Measurements from ENCODE around the gene TXLNA. TPM values are rescaled to one million over a fixed set of nuclear protein-coding genes. Genes with fewer than 3 reads are reported as not detected.
"Not testable (repeated sequence)": the region's sequence is repeated elsewhere in the genome, so short reads cannot be mapped to it uniquely, and the experiment has no call there.

TXLNA gene
- 56.6 to 59.7 TPM (median 57.2 TPM) in 3 replicates for total RNA-seq

- Mint-ChIP-seq H3K27me3 (ENCODE audit: low read depth) (no peaks in the 10 kb centered on the region), H3K9me3 (no peaks in the 10 kb centered on the region), H3K36me3 (peaks cover 14% of the 10 kb centered on the region), H3K4me3 (peak within 1 kb of the TSS; percentile 83), H3K27ac (peak within 1 kb of the TSS; percentile 97), H3K4me1 (peaks cover 33% of the 10 kb centered on the region)
- DNase-seq (ENCODE audit: low spot score in 2 of 2, unreplicated experiment in 2 of 2): peak; percentile 79 to 88
- no peak for TF ChIP-seq CTCF (IDR thresholded peaks at IDR 0.05; ENCODE audit: unreplicated experiment)
These were observed at the start of gene TXLNA for GRCh38 chr1:32179443-32180185. TXLNA (plus strand) TSS chr1:32179675; CDS start chr1:32180346, 671 bp downstream.

- H3K4me1 Mint-ChIP-seq; DNase-seq (ENCODE audit: low spot score in 2 of 2, unreplicated experiment in 2 of 2); H3K27me3 Mint-ChIP-seq (ENCODE audit: low read depth); H3K9me3 Mint-ChIP-seq; H3K4me3 Mint-ChIP-seq; H3K36me3 Mint-ChIP-seq: not testable (repeated sequence)
- H3K27ac Mint-ChIP-seq: peak overlapping the region; percentile 90
These were observed 45.6 kb upstream of the TXLNA start for GRCh38 chr1:32133950-32134280.

- H3K27ac Mint-ChIP-seq: no peak overlapping the region
- no peak for DNase-seq (ENCODE audit: low spot score in 2 of 2, unreplicated experiment in 2 of 2)
- H3K4me3 Mint-ChIP-seq: no peak overlapping the region
- peaks cover 15% of the 10 kb centered on the region for H3K4me1 Mint-ChIP-seq
- no peak for TF ChIP-seq CTCF (IDR thresholded peaks at IDR 0.05; ENCODE audit: unreplicated experiment)
- H3K27me3 Mint-ChIP-seq (ENCODE audit: low read depth): no peaks in the 10 kb centered on the region
- peaks cover 2% of the 10 kb centered on the region for H3K36me3 Mint-ChIP-seq
- no peaks in the 10 kb centered on the region for H3K9me3 Mint-ChIP-seq
These were observed 42.4 kb upstream of the TXLNA start for GRCh38 chr1:32137111-32137510.

GRCh38 chr1:32138965-32139364 is 40.5 kb upstream of the TXLNA start:
- H3K4me3 Mint-ChIP-seq: no peak overlapping the region
- TF ChIP-seq CTCF (IDR thresholded peaks at IDR 0.05; ENCODE audit: unreplicated experiment): no peak
- no peaks in the 10 kb centered on the region for H3K27me3 Mint-ChIP-seq (ENCODE audit: low read depth)
- H3K27ac Mint-ChIP-seq: peak overlapping the region; percentile 65
- H3K36me3 Mint-ChIP-seq: peaks cover 2% of the 10 kb centered on the region
- peaks cover 17% of the 10 kb centered on the region for H3K4me1 Mint-ChIP-seq
- no peaks in the 10 kb centered on the region for H3K9me3 Mint-ChIP-seq
- DNase-seq (ENCODE audit: low spot score in 2 of 2, unreplicated experiment in 2 of 2): no peak

- H3K36me3 Mint-ChIP-seq: peaks cover 10% of the 10 kb centered on the region
- peak overlapping the region; percentile 86 for H3K27ac Mint-ChIP-seq
- no peak for TF ChIP-seq CTCF (IDR thresholded peaks at IDR 0.05; ENCODE audit: unreplicated experiment)
- peaks cover 17% of the 10 kb centered on the region for H3K4me1 Mint-ChIP-seq
- H3K27me3 Mint-ChIP-seq (ENCODE audit: low read depth): no peaks in the 10 kb centered on the region
- H3K4me3 Mint-ChIP-seq: no peak overlapping the region
- no peak for DNase-seq (ENCODE audit: low spot score in 2 of 2, unreplicated experiment in 2 of 2)
- peaks cover 6% of the 10 kb centered on the region for H3K9me3 Mint-ChIP-seq
These were observed 36.8 kb upstream of the TXLNA start for GRCh38 chr1:32142446-32143301.

GRCh38 chr1:32143302-32143695 is 36.2 kb upstream of the TXLNA start:
- H3K36me3 Mint-ChIP-seq: peaks cover 16% of the 10 kb centered on the region
- peaks cover 12% of the 10 kb centered on the region for H3K9me3 Mint-ChIP-seq
- H3K4me3 Mint-ChIP-seq; DNase-seq (ENCODE audit: low spot score in 2 of 2, unreplicated experiment in 2 of 2); H3K27me3 Mint-ChIP-seq (ENCODE audit: low read depth); H3K27ac Mint-ChIP-seq: not testable (repeated sequence)
- H3K4me1 Mint-ChIP-seq: peaks cover 17% of the 10 kb centered on the region

All from mesothelial cell of epicardium (in vitro differentiated cells).